Stimulated activated CD4-positive, alpha-beta T cell treated with anti-CD3 and anti-CD28 coated beads, Interleukin-4, amount 100 ng/mL, for 1 hour (primary cell): Measurements from ENCODE around the gene EBI3.
"Not testable (repeated sequence)": the region's sequence is repeated elsewhere in the genome, so short reads cannot be mapped to it uniquely, and the experiment has no call there.

Source experiments
- DNase-seq: peaks from one replicate; pipeline ENCODE4 v3.0.0-alpha.2; 2020

EBI3 gene

GRCh38 chr19:4237510-4237909 lies 8.2 kb downstream of the EBI3 start:
- not testable (repeated sequence) for DNase-seq

GRCh38 chr19:4238831-4239230 lies 9.5 kb downstream of the EBI3 start:
- no peak for DNase-seq

- DNase-seq, result no peak
Observed at GRCh38 chr19:4241824-4242430, 12.6 kb downstream of the EBI3 start.

- not testable (repeated sequence) for DNase-seq
Observed at GRCh38 chr19:4245938-4246337, 16.6 kb downstream of the EBI3 start.

- DNase-seq, result peak; percentile 98
Observed at GRCh38 chr19:4246767-4247593, 17.7 kb downstream of the EBI3 start, which contains the start of gene YJU2. Gene YJU2, plus strand, starts transcription at chr19:4247080. Its CDS starts 67 bp downstream, at chr19:4247147.

- DNase-seq, result no peak
Observed at GRCh38 chr19:4256563-4256962, 27.2 kb downstream of the EBI3 start.

- no peak for DNase-seq
Observed at GRCh38 chr19:4257025-4257424, 27.7 kb downstream of the EBI3 start.

- no peak for DNase-seq
Observed at GRCh38 chr19:4258181-4258580, 28.9 kb downstream of the EBI3 start.

GRCh38 chr19:4260613-4261191 lies 31.4 kb downstream of the EBI3 start:
- no peak for DNase-seq

- no peak for DNase-seq
Observed at GRCh38 chr19:4264812-4265211, 35.5 kb downstream of the EBI3 start.

- no peak for DNase-seq
Observed at GRCh38 chr19:4266253-4267000, 37.1 kb downstream of the EBI3 start.

- DNase-seq, result peak; percentile 70
Observed at GRCh38 chr19:4267101-4267900, 38.0 kb downstream of the EBI3 start.

GRCh38 chr19:4267901-4268815 lies 38.8 kb downstream of the EBI3 start:
- no peak for DNase-seq

GRCh38 chr19:4268816-4269430 lies 39.6 kb downstream of the EBI3 start:
- DNase-seq, result no peak

- DNase-seq, result no peak
Observed at GRCh38 chr19:4272894-4273293, 43.6 kb downstream of the EBI3 start.

- DNase-seq, result not testable (repeated sequence)
Observed at GRCh38 chr19:4274321-4274686, 45.0 kb downstream of the EBI3 start.

- DNase-seq, result no peak
Observed at GRCh38 chr19:4277191-4277696, 47.9 kb downstream of the EBI3 start.

GRCh38 chr19:4278010-4278409 lies 48.7 kb downstream of the EBI3 start:
- no peak for DNase-seq

- DNase-seq, result no peak
Observed at GRCh38 chr19:4278419-4279266, 49.3 kb downstream of the EBI3 start, which contains the start of gene SHD. Gene SHD, plus strand, starts transcription at chr19:4279266. Its CDS starts 798 bp downstream, at chr19:4280064.

GRCh38 chr19:4279267-4279529 lies 49.9 kb downstream of the EBI3 start:
- no peak for DNase-seq
